HepG2 (cell line): ENCODE data around the gene UGT1A4. TPM values are rescaled to one million over a fixed set of nuclear protein-coding genes. Genes with fewer than 3 reads are reported as not detected.

Source experiments
- ATAC-seq: fragments of 200-7000 bp; cut with Tn5 transposase; 3 replicates; pipeline ENCODE4 v1.9.1; 2020; ENCODE audit warnings: mild to moderate bottlenecking, moderate library complexity
- BruUV-seq: library from RNA; stranded (reverse); fragments of 400-500 nt; replicated peaks from 2 replicates; lab custom pipeline; 2021; lab: Mats Ljungman, UMichigan
- CTCF ChIA-PET: fragments of 300-600 bp; formaldehyde crosslinking; extraction: SDS; loops from one replicate; lab custom pipeline; 2021; ENCODE audit warnings: low total read pairs, inconsistent platforms, low intra/inter-chr PET ratio; lab: Yijun Ruan, JAX
- POLR2A ChIA-PET: fragments of 350-600 bp; sonication (Branson Sonifier 250); formaldehyde crosslinking; loops from one replicate; lab custom pipeline; 2020; ENCODE audit warnings: antibody characterized with exemption, inconsistent platforms; lab: Yijun Ruan, JAX
- DNase-seq: peaks from one replicate; pipeline ENCODE4 v3.0.0-alpha.2; 2015; ENCODE audit warnings: low spot score
- FAIRE-seq: peaks from 3 replicates; lab custom pipeline; 2011; peaks lifted over from hg19 to GRCh38; lab: Jason Lieb, UNC
- H2AFZ ChIP-seq: one replicate; pipeline ENCODE4 v1.6.1; 2011; ENCODE audit warnings: low read length, inconsistent platforms
- H3K27ac ChIP-seq: fragments of 300-600 bp; 3 replicates; pipeline ENCODE4 v1.8.0; 2011; ENCODE audit warnings: mixed run types, mild to moderate bottlenecking, mixed read lengths, low read length, inconsistent platforms; ENCODE audit not compliant: insufficient read depth; ENCODE audit errors: extremely low read length
- H3K27me3 ChIP-seq, 2 experiments: fragments of 200-600 bp in 1 of 2; 2 replicates in 1 of 2; 3 replicates in 1 of 2; pipeline versions ENCODE4 v1.6.0 to v1.8.0; 2011; ENCODE audit warnings: low read length in 2 of 2, mild to moderate bottlenecking in 2 of 2, moderate library complexity in 2 of 2, inconsistent platforms in 1 of 2; ENCODE audit not compliant: insufficient read depth in 2 of 2, control insufficient read depth in 1 of 2
- H3K36me3 ChIP-seq, 2 experiments: fragments of 200-600 bp in 1 of 2; replicated peaks in 1 of 2; 2 replicates in 1 of 2; 3 replicates in 1 of 2; pipeline versions ENCODE4 v1.5.1 to v1.8.0; 2011; ENCODE audit warnings: low read length in 2 of 2, inconsistent platforms in 1 of 2; ENCODE audit not compliant: insufficient read depth in 2 of 2, control insufficient read depth in 1 of 2
- H3K4me1 ChIP-seq: 2 replicates; pipeline ENCODE4 v1.5.1; 2012; ENCODE audit warnings: low read length, inconsistent platforms; ENCODE audit not compliant: insufficient read depth
- H3K4me2 ChIP-seq: 2 replicates; pipeline ENCODE4 v1.6.0; 2011; ENCODE audit warnings: low read depth, low read length, inconsistent platforms
- H3K4me3 ChIP-seq, 3 experiments: fragments of 200-600 bp in 1 of 3; sonication (generic), shearing (Covaris generic) in 1 of 3; replicated peaks in 1 of 3; 2 replicates each; pipeline ENCODE4 v1.5.1; 2011 to 2016; ENCODE audit warnings: low read length in 3 of 3, inconsistent platforms in 2 of 3, low read depth in 2 of 3, mild to moderate bottlenecking in 2 of 3, control low read depth in 1 of 3, mixed read lengths in 1 of 3; ENCODE audit not compliant: insufficient read depth in 1 of 3
- H3K79me2 ChIP-seq: one replicate; pipeline ENCODE4 v1.6.1; 2011; ENCODE audit warnings: low read length, inconsistent platforms; ENCODE audit not compliant: insufficient read depth
- H3K9ac ChIP-seq: 2 replicates; pipeline ENCODE4 v1.6.0; 2011; ENCODE audit warnings: mild to moderate bottlenecking, low read depth, low read length, inconsistent platforms; ENCODE audit not compliant: insufficient read depth
- H3K9me3 ChIP-seq: 2 replicates; pipeline ENCODE4 v1.5.1; 2012; ENCODE audit warnings: mild to moderate bottlenecking, low read length
- H4K20me1 ChIP-seq: 2 replicates; pipeline ENCODE4 v1.6.0; 2011; ENCODE audit warnings: inconsistent platforms, mild to moderate bottlenecking, low read length, moderate library complexity; ENCODE audit not compliant: insufficient read depth
- CREM ChIP-seq, 2 experiments: sonication (generic) in 1 of 2; formaldehyde crosslinking in 1 of 2; IDR thresholded peaks; 2 replicates each; pipeline versions ENCODE4 v1.4.0 to v1.6.1; 2016 to 2020; ENCODE audit warnings: antibody characterized with exemption in 1 of 2, mild to moderate bottlenecking in 1 of 2, missing genetic modification reagents in 1 of 2
- DRAP1 ChIP-seq: IDR thresholded peaks from 2 replicates; pipeline ENCODE4 v1.6.1; 2016; ENCODE audit warnings: missing genetic modification reagents, missing compliant biosample characterization
- FLYWCH1 ChIP-seq: sonication (generic); formaldehyde crosslinking; IDR thresholded peaks from 2 replicates; pipeline ENCODE4 v1.8.1; 2023; ENCODE audit warnings: mild to moderate bottlenecking, missing genetic modification reagents
- FOXP1 ChIP-seq, 2 experiments: fragments of 450-650 bp in 1 of 2; IDR thresholded peaks; 2 replicates each; pipeline ENCODE4 v1.6.1; 2017 to 2018; ENCODE audit warnings: antibody characterized with exemption in 1 of 2
- HNF4G ChIP-seq, 2 experiments: sonication (generic) in 1 of 2; formaldehyde crosslinking in 1 of 2; IDR thresholded peaks; 2 replicates each; pipeline versions ENCODE4 v1.4.0 to v1.6.1; 2011 to 2020; ENCODE audit warnings: borderline replicate concordance in 2 of 2, low read depth in 2 of 2, mild to moderate bottlenecking in 2 of 2, low read length in 1 of 2, missing genetic modification reagents in 1 of 2, moderate library complexity in 1 of 2
- IRX3 ChIP-seq: sonication (generic); formaldehyde crosslinking; IDR thresholded peaks from 2 replicates; pipeline ENCODE4 v1.8.1; 2023; ENCODE audit warnings: mild to moderate bottlenecking, low read depth, missing genetic modification reagents, borderline replicate concordance
- PTBP1 ChIP-seq: fragments of 200-400 bp; formaldehyde crosslinking; IDR thresholded peaks from 2 replicates; pipeline ENCODE4 v1.6.1; 2018; ENCODE audit warnings: low read length, low read depth; ENCODE audit not compliant: poor library complexity, severe bottlenecking
- SOX6 ChIP-seq, 2 experiments: fragments of 450-650 bp in 1 of 2; sonication (generic) in 1 of 2; formaldehyde crosslinking in 1 of 2; IDR thresholded peaks; 2 replicates each; pipeline versions ENCODE4 v1.4.0 to v1.6.1; 2017 to 2020; ENCODE audit warnings: antibody characterized with exemption in 1 of 2, mild to moderate bottlenecking in 1 of 2, missing genetic modification reagents in 1 of 2
- ZFP41 ChIP-seq: sonication (generic); formaldehyde crosslinking; IDR thresholded peaks from 2 replicates; pipeline ENCODE4 v1.4.0; 2020; ENCODE audit warnings: mild to moderate bottlenecking, missing genetic modification reagents, borderline replicate concordance
- ZMAT5 ChIP-seq: sonication (generic); formaldehyde crosslinking; IDR thresholded peaks from 2 replicates; pipeline ENCODE4 v1.5.0; 2020; ENCODE audit warnings: mild to moderate bottlenecking, low read depth, missing genetic modification reagents, borderline replicate concordance
- ZNF441 ChIP-seq: sonication (generic); formaldehyde crosslinking; IDR thresholded peaks from 2 replicates; pipeline ENCODE4 v1.7.0; 2021; ENCODE audit warnings: missing genetic modification reagents, borderline replicate concordance
- ZNF530 ChIP-seq: sonication (generic); formaldehyde crosslinking; IDR thresholded peaks from 2 replicates; pipeline ENCODE4 v1.5.0; 2020; ENCODE audit warnings: low read depth, mild to moderate bottlenecking, missing genetic modification reagents
- ZNF615 ChIP-seq: sonication (generic); formaldehyde crosslinking; IDR thresholded peaks from 2 replicates; pipeline ENCODE4 v1.5.0; 2020; ENCODE audit warnings: mild to moderate bottlenecking, missing genetic modification reagents, borderline replicate concordance
- ZNF878 ChIP-seq: sonication (generic); formaldehyde crosslinking; IDR thresholded peaks from 2 replicates; pipeline ENCODE4 v1.8.1; 2023; ENCODE audit warnings: mild to moderate bottlenecking, missing genetic modification reagents, moderate library complexity
- ZZZ3 ChIP-seq: sonication (generic); formaldehyde crosslinking; IDR thresholded peaks from 2 replicates; pipeline ENCODE4 v1.4.0; 2020; ENCODE audit warnings: missing genetic modification reagents, mild to moderate bottlenecking, borderline replicate concordance
- WGBS: methylation state at CpG from one replicate; pipeline ENCODE4 v1.1.6; 2017; ENCODE audit warnings: low lambda C conversion rate; 5-methylcytosine and 5-hydroxymethylcytosine counted together
- in situ Hi-C: cut with HindIII; loops from 2 replicates; pipeline ENCODE4 v1.10.0; 2017; ENCODE audit warnings: low pct_unique_long_range_greater_than_20kb; ENCODE audit not compliant: extremely low pct_ligation_motif_present
- intact Hi-C: fragments of 100-400 bp; cut with micrococcal nuclease; formaldehyde crosslinking; loops from one replicate; pipeline ENCODE4 v1.10.0; 2022; ENCODE audit not compliant: unreplicated experiment
- polyA plus RNA-seq, 8 experiments: library from polyadenylated mRNA; depleted of rRNA in 3 of 8; stranded (reverse) in 7 of 8; unstranded in 1 of 8; fragments of >200 nt; fragmentation: Illumina TruSeq in 4 of 8; extraction: Trizol in 4 of 8; gene quantifications; 2 replicates each; pipeline versions ENCODE4 v1.2.1 to v1.2.3, GENCODE V29; 2011 to 2016; ENCODE audit warnings: low read depth in 4 of 8, missing spikeins in 1 of 8, mixed read lengths in 1 of 8; ENCODE audit not compliant: insufficient read depth in 1 of 8
- total RNA-seq, 5 experiments: library from RNA; depleted of rRNA; stranded (reverse); fragments of >200 nt; fragmentation: Illumina TruSeq; extraction: Trizol; gene quantifications; 2 replicates each; pipeline ENCODE4 v1.2.3, GENCODE V29; 2016; ENCODE audit warnings: low read depth in 1 of 5
- TF ChIP-seq, protein P1 (sequence below): sonication (generic); formaldehyde crosslinking; IDR thresholded peaks from 2 replicates; pipeline ENCODE4 v1.5.0; 2020; ENCODE audit warnings: mild to moderate bottlenecking, missing genetic modification reagents

UGT1A4 gene
- total and polyA plus RNA-seq, 2 of the 13 experiments (the other 11 are each of a cell fraction or from before 2014, with no cell fraction given) = not detected

- Histone ChIP-seq H3K27me3 (no peaks in the 10 kb centered on the region), H4K20me1 (no peaks in the 10 kb centered on the region)
- CTCF ChIA-PET = no interaction called here
- no peak for TF ChIP-seq CREM (IDR thresholded peaks at IDR 0.05)
- no peak for TF ChIP-seq CREM (CRISPR knock-in tag; IDR thresholded peaks at IDR 0.05)
- no peak for TF ChIP-seq ZNF530 (CRISPR knock-in tag)
- TF ChIP-seq ZNF615 = no peak
- TF ChIP-seq ZMAT5 = no peak
- TF ChIP-seq HNF4G (IDR thresholded peaks at IDR 0.05; ENCODE audit: borderline replicate concordance, low read depth, low read length) = no peak
- TF ChIP-seq HNF4G (CRISPR knock-in tag; IDR thresholded peaks at IDR 0.05; ENCODE audit: borderline replicate concordance, low read depth) = no peak
- TF ChIP-seq, protein P1, sequence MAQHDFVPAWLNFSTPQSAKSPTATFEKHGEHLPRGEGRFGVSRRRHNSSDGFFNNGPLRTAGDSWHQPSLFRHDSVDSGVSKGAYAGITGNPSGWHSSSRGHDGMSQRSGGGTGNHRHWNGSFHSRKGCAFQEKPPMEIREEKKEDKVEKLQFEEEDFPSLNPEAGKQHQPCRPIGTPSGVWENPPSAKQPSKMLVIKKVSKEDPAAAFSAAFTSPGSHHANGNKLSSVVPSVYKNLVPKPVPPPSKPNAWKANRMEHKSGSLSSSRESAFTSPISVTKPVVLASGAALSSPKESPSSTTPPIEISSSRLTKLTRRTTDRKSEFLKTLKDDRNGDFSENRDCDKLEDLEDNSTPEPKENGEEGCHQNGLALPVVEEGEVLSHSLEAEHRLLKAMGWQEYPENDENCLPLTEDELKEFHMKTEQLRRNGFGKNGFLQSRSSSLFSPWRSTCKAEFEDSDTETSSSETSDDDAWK (CRISPR knock-in tag) = no peak
- TF ChIP-seq FOXP1 (IDR thresholded peaks at IDR 0.05) = no peak
- TF ChIP-seq FOXP1 (CRISPR knock-in tag; IDR thresholded peaks at IDR 0.05) = no peak
- no peak for TF ChIP-seq ZFP41 (CRISPR knock-in tag)
- no peak for TF ChIP-seq FLYWCH1 (CRISPR knock-in tag)
- no peak for TF ChIP-seq SOX6 (IDR thresholded peaks at IDR 0.05)
- no peak for TF ChIP-seq SOX6 (CRISPR knock-in tag; IDR thresholded peaks at IDR 0.05)
- TF ChIP-seq ZNF441 = no peak
- TF ChIP-seq ZZZ3 (CRISPR knock-in tag) = no peak
- no peak for TF ChIP-seq PTBP1
- no peak for TF ChIP-seq ZNF878
- no peak for TF ChIP-seq DRAP1 (CRISPR knock-in tag)
- TF ChIP-seq IRX3 (CRISPR knock-in tag) = no peak
- TF ChIP-seq, all 625 proteins: peak for 0
- H3K79me2 ChIP-seq = no peaks in the 10 kb centered on the region
- ATAC-seq (no peak), DNase-seq (no peak), FAIRE-seq (no peak)
- no peak within 1 kb of the TSS for H3K27ac ChIP-seq
- POLR2A ChIA-PET = no interaction called here
- BruUV-seq = no TSS peak
- no peaks in the 10 kb centered on the region for H3K4me1 ChIP-seq
- H2AFZ ChIP-seq = no peak within 1 kb of the TSS
- H3K4me2 ChIP-seq = no peak within 1 kb of the TSS
- no peak within 1 kb of the TSS for H3K9ac ChIP-seq
- in situ Hi-C loops = no loop called here
- no peaks in the 10 kb centered on the region for H3K36me3 ChIP-seq
- H3K4me3 ChIP-seq = no peak within 1 kb of the TSS
- no peaks in the 10 kb centered on the region for H3K9me3 ChIP-seq
- 36% methylated on average over 5 of the region's 5 CpGs for WGBS
- intact Hi-C loops = no loop called here
These were observed 36.9 kb upstream of the UGT1A4 start, which contains the start of gene UGT1A7 for GRCh38 chr2:233681521-233682099. Gene UGT1A7 (plus strand): TSS chr2:233681901. CDS start chr2:233681938, 37 bp downstream.
